Glutamatergic neuron (in vitro differentiated cells): ENCODE results near the gene ZNF691. TPM values are rescaled to one million over a fixed set of nuclear protein-coding genes. Genes with fewer than 3 reads are reported as not detected.
"Not testable (repeated sequence)": the region's sequence is repeated elsewhere in the genome, so short reads cannot be mapped to it uniquely, and the experiment has no call there.

Experiments used
- DNase-seq: peaks from one replicate; pipeline ENCODE4 v3.0.0; 2022
- H3K27ac Mint-ChIP-seq: one replicate; pipeline ENCODE4 v1.8.0; 2020; ENCODE audit warnings: mild to moderate bottlenecking, mixed read lengths, inconsistent platforms; ENCODE audit not compliant: unreplicated experiment
- H3K27me3 Mint-ChIP-seq: one replicate; pipeline ENCODE4 v1.8.0; 2020; ENCODE audit warnings: mild to moderate bottlenecking, moderate library complexity, mixed read lengths, inconsistent platforms; ENCODE audit not compliant: unreplicated experiment
- H3K36me3 Mint-ChIP-seq: one replicate; pipeline ENCODE4 v1.8.0; 2020; ENCODE audit warnings: mild to moderate bottlenecking, mixed read lengths, inconsistent platforms; ENCODE audit not compliant: unreplicated experiment
- H3K4me1 Mint-ChIP-seq: one replicate; pipeline ENCODE4 v1.8.0; 2020; ENCODE audit warnings: mild to moderate bottlenecking, low read depth, mixed read lengths, inconsistent platforms; ENCODE audit not compliant: unreplicated experiment
- H3K4me3 Mint-ChIP-seq: one replicate; pipeline ENCODE4 v1.8.0; 2020; ENCODE audit warnings: mild to moderate bottlenecking, mixed read lengths, inconsistent platforms; ENCODE audit not compliant: unreplicated experiment
- H3K9me3 Mint-ChIP-seq: one replicate; pipeline ENCODE4 v1.8.0; 2020; ENCODE audit warnings: mild to moderate bottlenecking, moderate library complexity, mixed read lengths, inconsistent platforms; ENCODE audit not compliant: unreplicated experiment
- CTCF ChIP-seq: fragments of 200-600 bp; sonication (generic); IDR thresholded peaks from one replicate; pipeline ENCODE4 v1.5.0; 2021; ENCODE audit not compliant: partially characterized antibody, unreplicated experiment
- total RNA-seq: library from RNA; stranded (reverse); fragmentation: NEBNext Ultra II Directional; extraction: Animal tissue kit (Norgen Biotek cat#: 25700); gene quantifications from one replicate; pipeline ENCODE4 v1.2.1, GENCODE V29; 2021; ENCODE audit not compliant: unreplicated experiment

The ZNF691 gene
- total RNA-seq, 1 donor from 2014 or later = 9.5 TPM

- no peak overlapping the region for H3K27ac Mint-ChIP-seq
- TF ChIP-seq CTCF = no peak
- H3K4me3 Mint-ChIP-seq = no peak overlapping the region
Observed at GRCh38 chr1:42886800-42887199, 40.4 kb downstream of the ZNF691 start.

GRCh38 chr1:42887366-42887765 is 41.0 kb downstream of the ZNF691 start:
- no peaks in the 10 kb centered on the region for H3K4me1 Mint-ChIP-seq
- H3K4me3 Mint-ChIP-seq = no peak overlapping the region
- no peaks in the 10 kb centered on the region for H3K9me3 Mint-ChIP-seq
- DNase-seq = no peak
- H3K36me3 Mint-ChIP-seq = no peaks in the 10 kb centered on the region
- H3K27ac Mint-ChIP-seq = no peak overlapping the region
- TF ChIP-seq CTCF = no peak
- H3K27me3 Mint-ChIP-seq = no peaks in the 10 kb centered on the region

More at GRCh38 chr1:42886800-42887199, 40.4 kb downstream of the ZNF691 start:
- no peaks in the 10 kb centered on the region for H3K36me3 Mint-ChIP-seq
- no peaks in the 10 kb centered on the region for H3K4me1 Mint-ChIP-seq
- H3K27me3 Mint-ChIP-seq = no peaks in the 10 kb centered on the region
- DNase-seq = no peak
- no peaks in the 10 kb centered on the region for H3K9me3 Mint-ChIP-seq

- no peak overlapping the region for H3K27ac Mint-ChIP-seq
Observed at GRCh38 chr1:42888013-42888633, 41.7 kb downstream of the ZNF691 start.

DNA sequence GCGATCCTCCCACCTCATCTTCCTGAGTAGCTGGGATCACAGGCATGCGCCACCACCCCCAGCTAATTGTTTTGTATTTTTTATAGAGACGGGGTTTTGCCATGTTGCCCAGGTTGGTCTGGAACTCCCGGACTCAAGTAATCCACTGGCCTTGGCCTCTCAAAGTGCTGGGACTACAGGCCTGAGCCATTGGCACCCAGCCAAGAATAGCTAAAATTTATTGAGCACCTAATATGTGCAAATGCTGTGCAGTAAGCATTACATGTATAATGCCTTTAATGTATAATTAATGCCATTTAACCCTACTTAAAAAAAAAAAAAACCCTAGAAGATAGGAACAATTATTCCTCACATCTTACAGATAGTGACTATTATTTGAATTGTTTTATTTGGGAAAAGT is 42.9 kb downstream of the ZNF691 start:
- Mint-ChIP-seq H3K27ac (no peak overlapping the region), H3K36me3 (no peaks in the 10 kb centered on the region), H3K4me1 (no peaks in the 10 kb centered on the region), H3K27me3 (no peaks in the 10 kb centered on the region), H3K4me3 (no peak overlapping the region), H3K9me3 (no peaks in the 10 kb centered on the region)
- no peak for TF ChIP-seq CTCF
- no peak for DNase-seq

More at GRCh38 chr1:42888013-42888633, 41.7 kb downstream of the ZNF691 start:
- no peaks in the 10 kb centered on the region for H3K36me3 Mint-ChIP-seq
- H3K9me3 Mint-ChIP-seq = no peaks in the 10 kb centered on the region
- H3K27me3 Mint-ChIP-seq = no peaks in the 10 kb centered on the region
- no peak for TF ChIP-seq CTCF
- DNase-seq = no peak
- H3K4me1 Mint-ChIP-seq = no peaks in the 10 kb centered on the region
- H3K4me3 Mint-ChIP-seq = no peak overlapping the region

- no peak overlapping the region for H3K27ac Mint-ChIP-seq
- H3K4me3 Mint-ChIP-seq = no peak overlapping the region
- DNase-seq = no peak
- no peaks in the 10 kb centered on the region for H3K36me3 Mint-ChIP-seq
- no peaks in the 10 kb centered on the region for H3K4me1 Mint-ChIP-seq
- no peak for TF ChIP-seq CTCF
- no peaks in the 10 kb centered on the region for H3K27me3 Mint-ChIP-seq
- no peaks in the 10 kb centered on the region for H3K9me3 Mint-ChIP-seq
Observed at GRCh38 chr1:42891465-42892138, 45.2 kb downstream of the ZNF691 start.

GRCh38 chr1:42899960-42900359 is 53.5 kb downstream of the ZNF691 start:
- not testable (repeated sequence) for H3K4me3 Mint-ChIP-seq, H3K4me1 Mint-ChIP-seq, H3K36me3 Mint-ChIP-seq, H3K27ac Mint-ChIP-seq, DNase-seq, H3K27me3 Mint-ChIP-seq, H3K9me3 Mint-ChIP-seq
